SK-N-SH (cell line): Measurements from ENCODE around the gene MAST2. TPM values are rescaled to one million over a fixed set of nuclear protein-coding genes. Genes with fewer than 3 reads are reported as not detected.
A peak's percentile ranks its signal among the peaks of the same experiment; 100 is the strongest.

ENCODE experiments used
- CTCF ChIA-PET: fragments of 300-600, 350-600 bp; formaldehyde crosslinking; extraction: SDS; loops from one replicate; lab custom pipeline; 2021; lab: Yijun Ruan, JAX
- POLR2A ChIA-PET: fragments of 350-600 bp; sonication (Branson Sonifier 250); formaldehyde crosslinking; extraction: SDS; loops from one replicate; lab custom pipeline; 2020; ENCODE audit warnings: antibody characterized with exemption, inconsistent platforms; lab: Yijun Ruan, JAX
- DNase-seq: peaks from one replicate; pipeline ENCODE4 v3.0.0; 2012
- H2AFZ ChIP-seq: fragments of 200-600 bp; sonication (generic); 2 replicates; pipeline ENCODE4 v1.8.1; 2016; ENCODE audit warnings: antibody characterized with exemption, mild to moderate bottlenecking, low read depth
- H3F3A ChIP-seq: fragments of 200-600 bp; sonication (generic); replicated peaks from 2 replicates; pipeline ENCODE3; 2016; ENCODE audit warnings: antibody characterized with exemption, mild to moderate bottlenecking; ENCODE audit not compliant: insufficient read depth
- H3K27ac ChIP-seq, 2 experiments: fragments of 200-500 bp in 1 of 2; fragments of 200-600 bp in 1 of 2; sonication (Bioruptor generic) in 1 of 2; sonication (generic), shearing (Covaris generic) in 1 of 2; 2 replicates each; pipeline versions ENCODE4 v1.5.1 to v1.6.1; 2014 to 2016; ENCODE audit warnings: low read depth in 2 of 2, inconsistent platforms in 1 of 2, low read length in 1 of 2, mild to moderate bottlenecking in 1 of 2, mixed read lengths in 1 of 2
- H3K27me3 ChIP-seq: fragments of 200-600 bp; sonication (generic), shearing (Covaris generic); 2 replicates; pipeline ENCODE4 v1.6.1; 2016; ENCODE audit warnings: mixed run types; ENCODE audit not compliant: insufficient read depth
- H3K36me3 ChIP-seq, 2 experiments: fragments of 200-500 bp in 1 of 2; fragments of 200-600 bp in 1 of 2; sonication (Bioruptor generic) in 1 of 2; sonication (generic) in 1 of 2; replicated peaks in 1 of 2; 2 replicates each; pipeline versions ENCODE3 to v1.5.1; 2014 to 2016; ENCODE audit warnings: low read length in 1 of 2, mild to moderate bottlenecking in 1 of 2; ENCODE audit not compliant: insufficient read depth in 2 of 2, control insufficient read depth in 1 of 2
- H3K4me1 ChIP-seq, 2 experiments: fragments of 200-500 bp in 1 of 2; fragments of 200-600 bp in 1 of 2; sonication (Bioruptor generic) in 1 of 2; sonication (generic), shearing (Covaris generic) in 1 of 2; 2 replicates each; pipeline versions ENCODE4 v1.5.1 to v1.6.1; 2014 to 2016; ENCODE audit warnings: low read depth in 1 of 2, low read length in 1 of 2, mixed run types in 1 of 2; ENCODE audit not compliant: insufficient read depth in 2 of 2, control insufficient read depth in 1 of 2
- H3K4me2 ChIP-seq: fragments of 200-600 bp; sonication (generic), shearing (Covaris generic); 2 replicates; pipeline ENCODE4 v1.6.1; 2017; ENCODE audit warnings: mixed run types
- H3K4me3 ChIP-seq, 2 experiments: fragments of 200-500 bp in 1 of 2; fragments of 200-600 bp in 1 of 2; sonication (Bioruptor generic) in 1 of 2; sonication (generic), shearing (Covaris generic) in 1 of 2; 2 replicates each; pipeline versions ENCODE4 v1.5.1 to v1.8.1; 2014 to 2016; ENCODE audit warnings: low read depth in 2 of 2, inconsistent platforms in 1 of 2, low read length in 1 of 2, mild to moderate bottlenecking in 1 of 2, mixed read lengths in 1 of 2, moderate library complexity in 1 of 2
- H3K79me2 ChIP-seq: fragments of 200-600 bp; sonication (generic); 2 replicates; pipeline ENCODE4 v1.8.1; 2017; ENCODE audit warnings: mild to moderate bottlenecking; ENCODE audit not compliant: insufficient read depth
- H3K9ac ChIP-seq: fragments of 200-600 bp; sonication (generic); 2 replicates; pipeline ENCODE4 v1.6.1; 2017; ENCODE audit warnings: mixed run types
- H3K9me2 ChIP-seq: fragments of 200-600 bp; sonication (generic); 2 replicates; pipeline ENCODE4 v1.6.1; 2017; ENCODE audit warnings: mixed run types
- H3K9me3 ChIP-seq: fragments of 200-600 bp; sonication (generic); 2 replicates; pipeline ENCODE4 v1.6.1; 2017; ENCODE audit warnings: mixed run types, mild to moderate bottlenecking, moderate library complexity
- H4K20me1 ChIP-seq: fragments of 200-600 bp; sonication (generic); 2 replicates; pipeline ENCODE4 v1.6.1; 2017; ENCODE audit warnings: mild to moderate bottlenecking, mixed run types; ENCODE audit not compliant: insufficient read depth
- CHD2 ChIP-seq: fragments of 150-350 bp; IDR thresholded peaks from 2 replicates; pipeline ENCODE4 v1.6.1; 2018; ENCODE audit warnings: low read length; ENCODE audit not compliant: partially characterized antibody
- ELF1 ChIP-seq: IDR thresholded peaks from 2 replicates; pipeline ENCODE4 v1.4.0; 2012
- EP300 ChIP-seq, 2 experiments: IDR thresholded peaks; 2 replicates each; pipeline versions ENCODE4 v1.4.0 to v1.6.1; 2012; ENCODE audit warnings: borderline replicate concordance in 1 of 2, low read depth in 1 of 2, low read length in 1 of 2
- EZH2phosphoT487 ChIP-seq: fragments of 200-600 bp; sonication (generic); IDR thresholded peaks from 2 replicates; pipeline ENCODE4 v1.6.1; 2017; ENCODE audit warnings: low read depth, mixed run types, mild to moderate bottlenecking, antibody characterized with exemption, moderate library complexity, borderline replicate concordance
- FOSL2 ChIP-seq: IDR thresholded peaks from 2 replicates; pipeline ENCODE4 v1.4.0; 2012; ENCODE audit warnings: low read depth, mild to moderate bottlenecking, moderate library complexity, borderline replicate concordance
- FOXJ3 ChIP-seq: sonication (generic); formaldehyde crosslinking; IDR thresholded peaks from 2 replicates; pipeline ENCODE4 v1.5.1; 2020; ENCODE audit warnings: mild to moderate bottlenecking, missing genetic modification reagents
- FOXM1 ChIP-seq: IDR thresholded peaks from 2 replicates; pipeline ENCODE4 v1.4.0; 2012; ENCODE audit warnings: low read depth, mild to moderate bottlenecking
- GABPA ChIP-seq: IDR thresholded peaks from 2 replicates; pipeline ENCODE4 v1.4.0; 2012; ENCODE audit warnings: low read depth, mild to moderate bottlenecking
- GATA2 ChIP-seq: sonication (generic); formaldehyde crosslinking; IDR thresholded peaks from 2 replicates; pipeline ENCODE4 v1.5.0; 2020; ENCODE audit warnings: mild to moderate bottlenecking, missing genetic modification reagents
- JUND ChIP-seq: IDR thresholded peaks from 2 replicates; pipeline ENCODE4 v1.4.0; 2012
- MEF2A ChIP-seq: IDR thresholded peaks from 2 replicates; pipeline ENCODE4 v1.4.0; 2012; ENCODE audit warnings: low read depth, borderline replicate concordance
- MXI1 ChIP-seq: IDR thresholded peaks from 2 replicates; pipeline ENCODE4 v1.6.1; 2012; ENCODE audit warnings: mild to moderate bottlenecking, low read depth, low read length, improper control_type of control experiment
- NFIC ChIP-seq: IDR thresholded peaks from 2 replicates; pipeline ENCODE4 v1.4.0; 2012; ENCODE audit warnings: borderline replicate concordance
- POLR2AphosphoS5 ChIP-seq: IDR thresholded peaks from 2 replicates; pipeline ENCODE4 v1.6.1; 2012; ENCODE audit warnings: low read depth, low read length
- RCOR1 ChIP-seq: fragments of 150-350 bp; IDR thresholded peaks from 2 replicates; pipeline ENCODE4 v1.6.1; 2017; ENCODE audit warnings: antibody characterized with exemption, low read length
- RFX5 ChIP-seq: IDR thresholded peaks from 2 replicates; pipeline ENCODE4 v1.6.1; 2012; ENCODE audit warnings: mild to moderate bottlenecking, improper control_type of control experiment, low read length
- SIN3A ChIP-seq: IDR thresholded peaks from 2 replicates; pipeline ENCODE4 v1.6.1; 2012; ENCODE audit warnings: low read depth, mild to moderate bottlenecking, low read length, moderate library complexity, borderline replicate concordance
- TAF1 ChIP-seq: IDR thresholded peaks from 2 replicates; pipeline ENCODE4 v1.6.1; 2012; ENCODE audit warnings: low read depth, mild to moderate bottlenecking, low read length, moderate library complexity, borderline replicate concordance
- TEAD4 ChIP-seq: IDR thresholded peaks from 2 replicates; pipeline ENCODE4 v1.4.0; 2012; ENCODE audit warnings: mild to moderate bottlenecking, borderline replicate concordance; ENCODE audit not compliant: insufficient read depth
- WGBS: methylation state at CpG from one replicate; pipeline ENCODE4 v1.1.6; 2017; ENCODE audit warnings: low lambda C conversion rate; 5-methylcytosine and 5-hydroxymethylcytosine counted together
- polyA plus RNA-seq, 3 experiments: library from polyadenylated mRNA; depleted of rRNA; stranded (reverse); fragments of >200 nt; gene quantifications; 2 replicates each; pipeline ENCODE4 v1.2.3, GENCODE V29; 2012
- TF ChIP-seq, protein P1 (sequence below): IDR thresholded peaks from 2 replicates; pipeline ENCODE4 v1.4.0; 2012; ENCODE audit warnings: low read depth, borderline replicate concordance
- TF ChIP-seq, protein P2 (sequence below): IDR thresholded peaks from 2 replicates; pipeline ENCODE4; 2012
- TF ChIP-seq, protein P3 (sequence below): IDR thresholded peaks from 2 replicates; pipeline ENCODE4 v1.6.1; 2012; ENCODE audit warnings: mild to moderate bottlenecking, low read depth, low read length, moderate library complexity

MAST2 gene
- polyA plus RNA-seq, 1 of the 3 experiments (the other 2 are of a cell fraction) = 53.4 TPM

- Histone ChIP-seq H3K79me2 (peaks cover 10% of the 10 kb centered on the region), H3K9ac (no peak overlapping the region), H3F3A (no peaks in the 10 kb centered on the region), H3K27ac (no peak overlapping the region), H3K4me1 (peaks cover 12 to 16% of the 10 kb centered on the region in 2 experiments; a peak in 3 of 4 replicates), H3K36me3 (no peaks in the 10 kb centered on the region), H3K9me2 (no peaks in the 10 kb centered on the region), H3K4me2 (no peak overlapping the region), H4K20me1 (no peaks in the 10 kb centered on the region), H3K4me3 (no peak overlapping the region), H3K9me3 (no peaks in the 10 kb centered on the region)
- POLR2A ChIA-PET = interaction anchor here (0.5 kb wide), 1 partner anchor 22 kb away, joined by 4 read pairs; no protein-coding TSS in a partner anchor
- 97% methylated on average over 1 of the region's 1 CpG for whole genome bisulfite sequencing
- TF ChIP-seq EP300 (IDR thresholded peaks at IDR 0.05; ENCODE audit: borderline replicate concordance in 1 of 2, low read depth in 1 of 2, low read length in 1 of 2) = no peak
- no peak for TF ChIP-seq MXI1
- TF ChIP-seq TAF1 = no peak
- no peak for TF ChIP-seq RFX5
- TF ChIP-seq NFIC = no peak
- no peak for TF ChIP-seq JUND
- no peak for TF ChIP-seq EZH2phosphoT487
- no peak for TF ChIP-seq TEAD4
- TF ChIP-seq GATA2 (CRISPR knock-in tag) = no peak
- TF ChIP-seq SIN3A = no peak
- TF ChIP-seq FOSL2 = no peak
- no peak for TF ChIP-seq FOXM1
- TF ChIP-seq, protein P1, sequence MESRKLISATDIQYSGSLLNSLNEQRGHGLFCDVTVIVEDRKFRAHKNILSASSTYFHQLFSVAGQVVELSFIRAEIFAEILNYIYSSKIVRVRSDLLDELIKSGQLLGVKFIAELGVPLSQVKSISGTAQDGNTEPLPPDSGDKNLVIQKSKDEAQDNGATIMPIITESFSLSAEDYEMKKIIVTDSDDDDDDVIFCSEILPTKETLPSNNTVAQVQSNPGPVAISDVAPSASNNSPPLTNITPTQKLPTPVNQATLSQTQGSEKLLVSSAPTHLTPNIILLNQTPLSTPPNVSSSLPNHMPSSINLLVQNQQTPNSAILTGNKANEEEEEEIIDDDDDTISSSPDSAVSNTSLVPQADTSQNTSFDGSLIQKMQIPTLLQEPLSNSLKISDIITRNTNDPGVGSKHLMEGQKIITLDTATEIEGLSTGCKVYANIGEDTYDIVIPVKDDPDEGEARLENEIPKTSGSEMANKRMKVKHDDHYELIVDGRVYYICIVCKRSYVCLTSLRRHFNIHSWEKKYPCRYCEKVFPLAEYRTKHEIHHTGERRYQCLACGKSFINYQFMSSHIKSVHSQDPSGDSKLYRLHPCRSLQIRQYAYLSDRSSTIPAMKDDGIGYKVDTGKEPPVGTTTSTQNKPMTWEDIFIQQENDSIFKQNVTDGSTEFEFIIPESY = no peak
- TF ChIP-seq, all 33 proteins: peak for 0
- Histone ChIP-seq H2AFZ (no peak overlapping the region), H3K27me3 (no peaks in the 10 kb centered on the region)
- no peak for DNase-seq
- CTCF ChIA-PET = interaction anchor here (1.8 kb wide), 1 partner anchor 10 kb away, joined by 3 read pairs; no protein-coding TSS in a partner anchor
Observed at GRCh38 chr1:45911634-45912033, 108.2 kb downstream of the MAST2 start.

DNA sequence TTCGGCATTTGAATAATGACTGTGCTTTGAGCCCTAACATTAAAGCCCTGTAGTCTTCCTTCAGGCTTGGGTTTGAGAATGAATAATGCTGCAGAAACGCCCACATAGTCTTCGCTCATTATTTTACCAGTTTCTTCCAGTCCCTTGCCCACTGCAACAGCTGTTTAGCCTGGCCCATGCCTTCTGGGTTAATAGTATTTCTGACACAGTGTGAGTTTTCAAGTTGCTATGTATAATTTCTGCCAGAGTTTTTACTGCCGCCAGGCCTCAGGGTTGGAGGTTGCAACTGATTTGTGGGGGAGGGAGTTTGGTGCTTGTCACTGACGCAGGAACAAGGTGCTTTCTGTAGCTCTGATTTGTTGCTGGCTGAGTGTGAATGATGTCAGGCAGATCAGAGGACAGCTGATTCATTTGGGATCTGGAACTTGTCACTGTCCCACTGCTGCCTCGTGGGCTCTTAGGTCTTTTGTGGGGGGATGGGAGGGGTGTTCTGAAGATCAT lies 109.8 kb downstream of the MAST2 start:
- Histone ChIP-seq H3K4me1 (peaks cover 12 to 16% of the 10 kb centered on the region in 2 experiments; a peak in 3 of 4 replicates), H3K9me3 (no peaks in the 10 kb centered on the region), H3K79me2 (peaks cover 10% of the 10 kb centered on the region), H3K9me2 (no peaks in the 10 kb centered on the region), H3K4me2 (peak overlapping the region; percentile 40; the same call in 1 of the 2 replicates), H3K4me3 (no peak overlapping the region), H3K27ac (peak overlapping the region; percentile 34 to 76; a peak in 3 of 4 replicates), H3K9ac (peak overlapping the region; percentile 10; the same call in 1 of the 2 replicates), H2AFZ (no peak overlapping the region), H3K27me3 (no peaks in the 10 kb centered on the region), H4K20me1 (no peaks in the 10 kb centered on the region), H3K36me3 (no peaks in the 10 kb centered on the region), H3F3A (no peaks in the 10 kb centered on the region)
- WGBS = 35% methylated on average over 6 of the region's 6 CpGs
- ChIA-PET CTCF (interaction anchor here (1.0 to 1.5 kb wide), 5 partner anchors 10 to 269 kb away, joined by 3 to 4 read pairs (median 3); no protein-coding TSS in a partner anchor), POLR2A (no interaction called here)
- DNase-seq = peak; percentile 60
- TF ChIP-seq POLR2AphosphoS5 (no peak), MEF2A (no peak), RFX5 (no peak; the same call in 1 of the 2 replicates), CHD2 (peak; percentile 70), RCOR1 (no peak), SIN3A (0 out of 2 replicates have a peak, but pooled peaks have one; percentile 27), EZH2phosphoT487 (no peak), GABPA (no peak), ELF1 (no peak), FOXJ3 (CRISPR knock-in tag) (peak; percentile 38; the same call in 1 of the 2 replicates), GATA2 (CRISPR knock-in tag) (no peak)
- TF ChIP-seq, protein P2, sequence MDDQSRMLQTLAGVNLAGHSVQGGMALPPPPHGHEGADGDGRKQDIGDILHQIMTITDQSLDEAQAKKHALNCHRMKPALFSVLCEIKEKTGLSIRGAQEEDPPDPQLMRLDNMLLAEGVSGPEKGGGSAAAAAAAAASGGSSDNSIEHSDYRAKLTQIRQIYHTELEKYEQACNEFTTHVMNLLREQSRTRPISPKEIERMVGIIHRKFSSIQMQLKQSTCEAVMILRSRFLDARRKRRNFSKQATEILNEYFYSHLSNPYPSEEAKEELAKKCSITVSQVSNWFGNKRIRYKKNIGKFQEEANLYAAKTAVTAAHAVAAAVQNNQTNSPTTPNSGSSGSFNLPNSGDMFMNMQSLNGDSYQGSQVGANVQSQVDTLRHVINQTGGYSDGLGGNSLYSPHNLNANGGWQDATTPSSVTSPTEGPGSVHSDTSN = peak; percentile 83; the same call in 1 of the 2 replicates
- TF ChIP-seq, protein P3, sequence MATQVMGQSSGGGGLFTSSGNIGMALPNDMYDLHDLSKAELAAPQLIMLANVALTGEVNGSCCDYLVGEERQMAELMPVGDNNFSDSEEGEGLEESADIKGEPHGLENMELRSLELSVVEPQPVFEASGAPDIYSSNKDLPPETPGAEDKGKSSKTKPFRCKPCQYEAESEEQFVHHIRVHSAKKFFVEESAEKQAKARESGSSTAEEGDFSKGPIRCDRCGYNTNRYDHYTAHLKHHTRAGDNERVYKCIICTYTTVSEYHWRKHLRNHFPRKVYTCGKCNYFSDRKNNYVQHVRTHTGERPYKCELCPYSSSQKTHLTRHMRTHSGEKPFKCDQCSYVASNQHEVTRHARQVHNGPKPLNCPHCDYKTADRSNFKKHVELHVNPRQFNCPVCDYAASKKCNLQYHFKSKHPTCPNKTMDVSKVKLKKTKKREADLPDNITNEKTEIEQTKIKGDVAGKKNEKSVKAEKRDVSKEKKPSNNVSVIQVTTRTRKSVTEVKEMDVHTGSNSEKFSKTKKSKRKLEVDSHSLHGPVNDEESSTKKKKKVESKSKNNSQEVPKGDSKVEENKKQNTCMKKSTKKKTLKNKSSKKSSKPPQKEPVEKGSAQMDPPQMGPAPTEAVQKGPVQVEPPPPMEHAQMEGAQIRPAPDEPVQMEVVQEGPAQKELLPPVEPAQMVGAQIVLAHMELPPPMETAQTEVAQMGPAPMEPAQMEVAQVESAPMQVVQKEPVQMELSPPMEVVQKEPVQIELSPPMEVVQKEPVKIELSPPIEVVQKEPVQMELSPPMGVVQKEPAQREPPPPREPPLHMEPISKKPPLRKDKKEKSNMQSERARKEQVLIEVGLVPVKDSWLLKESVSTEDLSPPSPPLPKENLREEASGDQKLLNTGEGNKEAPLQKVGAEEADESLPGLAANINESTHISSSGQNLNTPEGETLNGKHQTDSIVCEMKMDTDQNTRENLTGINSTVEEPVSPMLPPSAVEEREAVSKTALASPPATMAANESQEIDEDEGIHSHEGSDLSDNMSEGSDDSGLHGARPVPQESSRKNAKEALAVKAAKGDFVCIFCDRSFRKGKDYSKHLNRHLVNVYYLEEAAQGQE = no peak
